Adrenal gland (tissue), 12 donors: ENCODE measurements around the gene MED20. TPM values are rescaled to one million over a fixed set of nuclear protein-coding genes. Genes with fewer than 3 reads are reported as not detected.

Source experiments
- DNase-seq, 7 donors: peaks; one replicate each; pipeline ENCODE4 v3.0.0-alpha.2; 2019 to 2020
- H3K27ac ChIP-seq, 5 donors: fragments of 200-600 bp; sonication (generic) in 4 of 5; 1 replicate in 3 of 5; 2 replicates in 2 of 5; pipeline versions ENCODE4 v1.5.1 to v1.8.0; 2016 to 2020; ENCODE audit warnings: mild to moderate bottlenecking in 1 of 5
- H3K27me3 ChIP-seq: fragments of 200-600 bp; 2 replicates; pipeline ENCODE4 v1.8.0; 2021
- H3K36me3 ChIP-seq, 2 donors: fragments of 200-600 bp; replicated peaks in 1 of 2; 1 replicate in 1 of 2; 2 replicates in 1 of 2; pipeline versions ENCODE4 v1.5.1 to v1.8.0; 2018 to 2022
- H3K4me1 ChIP-seq, 2 donors: fragments of 200-600 bp; replicated peaks in 1 of 2; 1 replicate in 1 of 2; 2 replicates in 1 of 2; pipeline versions ENCODE4 v1.5.1 to v1.8.0; 2018 to 2021
- H3K4me3 ChIP-seq, 4 donors: fragments of 200-600 bp; sonication (generic) in 3 of 4; one replicate each; pipeline ENCODE4 v1.5.1; 2016 to 2018
- H3K9me3 ChIP-seq, 3 donors: fragments of 200-600 bp; sonication (generic) in 1 of 3; replicated peaks in 1 of 3; 1 replicate in 2 of 3; 2 replicates in 1 of 3; pipeline versions ENCODE4 v1.5.1 to v1.8.0; 2016 to 2021
- POLR2A ChIP-seq, 2 donors: fragments of 450-650 bp; IDR thresholded peaks; one replicate each; pipeline ENCODE4 v1.6.1; 2017; ENCODE audit warnings: antibody characterized with exemption in 2 of 2, mild to moderate bottlenecking in 2 of 2, moderate library complexity in 1 of 2
- whole genome bisulfite sequencing, 4 donors: extraction: QIAGEN DNeasy Blood & Tissue Kit in 2 of 4; methylation state at CpG; one replicate each; pipeline versions ENCODE4 v1.1.5 to v1.1.7; 2013 to 2017; 5-methylcytosine and 5-hydroxymethylcytosine counted together
- intact Hi-C, 2 donors: fragments of 100-400 bp; cut with DNase I; formaldehyde crosslinking; loops; one replicate each; pipeline versions ENCODE4 v1.14.1 to v1.15.0; 2022 to 2023
- polyA plus RNA-seq, 3 donors: library from polyadenylated mRNA; stranded (reverse); fragments of 200-250 nt in 2 of 3; fragments of 350-450 nt in 1 of 3; fragmentation: Illumina TruSeq in 1 of 3; extraction: RNeasy Lipid Tissue Mini Kit (QIAGEN cat#74804) in 1 of 3; gene quantifications; one replicate each; pipeline ENCODE4 v1.2.3, GENCODE V29; 2013 to 2014
- small RNA-seq, 2 donors: library from RNA; depleted of rRNA; stranded (forward); fragments of <200 nt; gene quantifications; one replicate each; pipeline ENCODE3, GENCODE V24; 2016
- total RNA-seq, 9 donors: library from RNA; depleted of rRNA in 4 of 9; stranded (reverse); fragments of >200 nt in 4 of 9; fragments of 120-200 nt in 1 of 9; fragmentation: NEBNext Ultra II Directional in 1 of 9; extraction: Animal tissue kit (Norgen Biotek cat#: 25700) in 1 of 9; gene quantifications; one replicate each; pipeline versions ENCODE4 v1.1.0 to v1.2.4, GENCODE V29; 2013 to 2023
- TF ChIP-seq, protein P1 (sequence below), 6 experiments: fragments of 450-650 bp in 4 of 6; fragments of 200-600 bp in 2 of 6; sonication (generic) in 1 of 6; IDR thresholded peaks; 1 replicate in 5 of 6; 2 replicates in 1 of 6; pipeline versions ENCODE4 v1.5.1 to v1.8.0; 2016 to 2021; ENCODE audit warnings: antibody characterized with exemption in 6 of 6, mild to moderate bottlenecking in 2 of 6, moderate library complexity in 1 of 6
- donor health status: healthy with polysubstance abuse.
- donor health status: Bipolar disorder and iron deficiency.
- donor health status: DM: yes; HTN: yes; CAD: no.
- donor health status: DM: no; HTN: no; CAD: no.
- donor health status: DM: no; HTN: no; CAD: no.
- donor health status: DM: yes; HTN: yes; CAD: no.

MED20 gene
- total and polyA plus RNA-seq, 12 donors = 8.2 to 36.5 (median 23.1) TPM

- no peaks in the 10 kb centered on the region for H3K27me3 ChIP-seq
- TF ChIP-seq, protein P1, sequence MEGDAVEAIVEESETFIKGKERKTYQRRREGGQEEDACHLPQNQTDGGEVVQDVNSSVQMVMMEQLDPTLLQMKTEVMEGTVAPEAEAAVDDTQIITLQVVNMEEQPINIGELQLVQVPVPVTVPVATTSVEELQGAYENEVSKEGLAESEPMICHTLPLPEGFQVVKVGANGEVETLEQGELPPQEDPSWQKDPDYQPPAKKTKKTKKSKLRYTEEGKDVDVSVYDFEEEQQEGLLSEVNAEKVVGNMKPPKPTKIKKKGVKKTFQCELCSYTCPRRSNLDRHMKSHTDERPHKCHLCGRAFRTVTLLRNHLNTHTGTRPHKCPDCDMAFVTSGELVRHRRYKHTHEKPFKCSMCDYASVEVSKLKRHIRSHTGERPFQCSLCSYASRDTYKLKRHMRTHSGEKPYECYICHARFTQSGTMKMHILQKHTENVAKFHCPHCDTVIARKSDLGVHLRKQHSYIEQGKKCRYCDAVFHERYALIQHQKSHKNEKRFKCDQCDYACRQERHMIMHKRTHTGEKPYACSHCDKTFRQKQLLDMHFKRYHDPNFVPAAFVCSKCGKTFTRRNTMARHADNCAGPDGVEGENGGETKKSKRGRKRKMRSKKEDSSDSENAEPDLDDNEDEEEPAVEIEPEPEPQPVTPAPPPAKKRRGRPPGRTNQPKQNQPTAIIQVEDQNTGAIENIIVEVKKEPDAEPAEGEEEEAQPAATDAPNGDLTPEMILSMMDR (IDR thresholded peaks at IDR 0.05) = no peak
- H3K27ac ChIP-seq = no peak overlapping the region
- peaks cover 4% of the 10 kb centered on the region in 2 donors for H3K4me1 ChIP-seq
- no peaks in the 10 kb centered on the region for H3K9me3 ChIP-seq
- H3K4me3 ChIP-seq = no peak overlapping the region
- intact Hi-C loops = no loop called here
- no peak for DNase-seq
- H3K36me3 ChIP-seq = no peaks in the 10 kb centered on the region
- 93 to 95% (median 94%) methylated on average over 6 of the region's 6 CpGs for WGBS, 4 donors
Measured at GRCh38 chr6:41859356-41859755, 61.6 kb downstream of the MED20 start.

DNA sequence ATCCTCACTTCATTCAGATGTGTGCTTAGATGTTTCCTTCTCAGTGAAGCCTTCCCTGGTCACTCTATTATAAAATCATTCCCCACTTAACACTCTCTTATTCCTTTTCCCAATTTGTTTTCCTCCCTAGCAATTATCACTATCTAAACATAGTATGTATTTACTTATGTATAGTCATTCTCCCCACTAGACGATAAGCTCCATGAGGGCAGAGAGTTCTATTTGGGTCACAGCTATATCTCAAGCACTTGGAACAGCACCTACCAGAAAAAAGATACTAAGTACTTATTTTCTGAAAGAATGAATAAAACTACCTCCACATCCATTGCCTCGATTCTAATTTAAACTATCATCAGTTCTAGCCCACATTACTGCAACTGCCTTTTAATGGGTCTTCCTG is 62.2 kb downstream of the MED20 start:
- 88 to 100% (median 95%) methylated on average over 2 of the region's 2 CpGs for WGBS, 4 donors
- H3K27ac ChIP-seq = no peak overlapping the region
- H3K36me3 ChIP-seq = no peaks in the 10 kb centered on the region
- no peaks in the 10 kb centered on the region for H3K9me3 ChIP-seq
- no peak for DNase-seq
- H3K4me1 ChIP-seq = peaks cover 4% of the 10 kb centered on the region in 2 donors
- TF ChIP-seq, protein P1 (IDR thresholded peaks at IDR 0.05) = no peak
- TF ChIP-seq POLR2A (IDR thresholded peaks at IDR 0.05) = no peak
- H3K4me3 ChIP-seq = no peak overlapping the region
- intact Hi-C loops = no loop called here
- no peaks in the 10 kb centered on the region for H3K27me3 ChIP-seq

Small RNA genes within 50 kb of the gene (small RNA-seq; reads per million reads assigned to genes)
- 0 reads per million in 2 donors for gene RF00019

Other genes starting within 250 kb of the MED20 start
- 10 to 100 TPM; 13.3 to 27.1 (median 20.3) TPM for gene TFEB, start 185.5 kb downstream of the MED20 start, total RNA-seq
- 10 to 100 TPM in 2 of 3 donors, 1 to 10 TPM in 1; 2.1 to 47.2 (median 18.4) TPM for gene TFEB, start 185.5 kb downstream of the MED20 start, polyA plus RNA-seq
- gene PGC, start 173.7 kb downstream of the MED20 start, total RNA-seq = 1 to 10 TPM in 1 of 9 donors, under 1 TPM in 1, not detected in 7; 0.57 to 1.2 TPM
- 1 to 10 TPM in 2 of 3 donors, not detected in 1; 1.1 to 1.6 TPM for gene PGC, start 173.7 kb downstream of the MED20 start, polyA plus RNA-seq
- 10 to 100 TPM in 1 of 9 donors, 1 to 10 TPM in 7, under 1 TPM in 1; 0.30 to 12.1 (median 5.2) TPM for gene FRS3, start 141.2 kb downstream of the MED20 start, total RNA-seq
- gene FRS3, start 141.2 kb downstream of the MED20 start, polyA plus RNA-seq = 10 to 100 TPM in 2 of 3 donors, 1 to 10 TPM in 1; 2.1 to 21.2 (median 14.0) TPM
- gene PRICKLE4, start 140.4 kb downstream of the MED20 start, total RNA-seq = 1 to 10 TPM in 6 of 9 donors, under 1 TPM in 2, not detected in 1; 0.28 to 7.1 (median 3.8) TPM
- gene PRICKLE4, start 140.4 kb downstream of the MED20 start, polyA plus RNA-seq = 1 to 10 TPM in 2 of 3 donors, not detected in 1; 3.6 to 5.3 TPM
- 100 to 1,000 TPM; 146 to 349 (median 225) TPM for gene TOMM6, start 133.4 kb downstream of the MED20 start, total RNA-seq
- 100 to 1,000 TPM; 272 to 507 (median 343) TPM for gene TOMM6, start 133.4 kb downstream of the MED20 start, polyA plus RNA-seq
- gene USP49, start 25.8 kb downstream of the MED20 start, total RNA-seq = 1 to 10 TPM; 1.5 to 5.7 (median 3.6) TPM
- gene USP49, start 25.8 kb downstream of the MED20 start, polyA plus RNA-seq = 1 to 10 TPM; 1.5 to 6.2 (median 2.2) TPM
- gene BYSL, start 360 bp upstream of the MED20 start, total RNA-seq = 10 to 100 TPM in 5 of 9 donors, 1 to 10 TPM in 4; 5.1 to 42.9 (median 14.5) TPM
- 10 to 100 TPM; 15.4 to 24.5 (median 17.3) TPM for gene BYSL, start 360 bp upstream of the MED20 start, polyA plus RNA-seq
- gene CCND3, start 20.7 kb upstream of the MED20 start, total RNA-seq = 100 to 1,000 TPM in 8 of 9 donors, 10 to 100 TPM in 1; 85.9 to 309 (median 166) TPM
- 100 to 1,000 TPM in 2 of 3 donors, 10 to 100 TPM in 1; 86.3 to 163 (median 135) TPM for gene CCND3, start 20.7 kb upstream of the MED20 start, polyA plus RNA-seq
- gene TAF8, start 129.4 kb upstream of the MED20 start, total RNA-seq = 10 to 100 TPM; 16.4 to 83.7 (median 30.2) TPM
- gene TAF8, start 129.4 kb upstream of the MED20 start, polyA plus RNA-seq = 10 to 100 TPM; 10.1 to 12.7 (median 12.5) TPM
- gene C6orf132, start 221.5 kb upstream of the MED20 start, total RNA-seq = 1 to 10 TPM in 6 of 9 donors, under 1 TPM in 3; 0.09 to 4.7 (median 1.7) TPM
- 1 to 10 TPM in 2 of 3 donors, under 1 TPM in 1; 0.49 to 1.4 (median 1.4) TPM for gene C6orf132, start 221.5 kb upstream of the MED20 start, polyA plus RNA-seq